CD4-positive, CD25-positive, alpha-beta regulatory T cell (primary cell): ENCODE measurements around the gene EBNA1BP2. TPM values are rescaled to one million over a fixed set of nuclear protein-coding genes. Genes with fewer than 3 reads are reported as not detected.

Experiments
- ATAC-seq, 2 donors: fragments of 150-1000 bp; cut with Tn5 transposase; one replicate each; pipeline ENCODE4 v1.10.0; 2021; ENCODE audit warnings: low read depth in 2 of 2, moderate number of reproducible peaks in 2 of 2, moderate library complexity in 1 of 2
- DNase-seq, 3 donors: peaks; one replicate each; pipeline versions ENCODE4 v3.0.0 to v3.0.0-alpha.2; 2012 to 2022; ENCODE audit warnings: mixed read lengths in 1 of 3
- H3K27ac ChIP-seq: one replicate; pipeline ENCODE4 v1.7.0; 2013; ENCODE audit warnings: mild to moderate bottlenecking, low read length; ENCODE audit not compliant: insufficient read depth, poor library complexity, severe bottlenecking
- H3K27me3 ChIP-seq: one replicate; pipeline ENCODE4 v1.7.0; 2013; ENCODE audit warnings: low read length; ENCODE audit not compliant: control insufficient read depth, insufficient read depth
- H3K36me3 ChIP-seq: one replicate; pipeline ENCODE4 v1.7.0; 2013; ENCODE audit warnings: mild to moderate bottlenecking, low read length, moderate library complexity; ENCODE audit not compliant: control insufficient read depth, insufficient read depth
- H3K4me1 ChIP-seq: 2 replicates; pipeline ENCODE4 v1.7.0; 2013; ENCODE audit warnings: mild to moderate bottlenecking, low read length; ENCODE audit not compliant: insufficient read depth, control insufficient read depth, poor library complexity, severe bottlenecking
- H3K4me3 ChIP-seq: one replicate; pipeline ENCODE4 v1.7.0; 2013; ENCODE audit warnings: low read depth, mild to moderate bottlenecking, low read length, moderate library complexity
- H3K9me3 ChIP-seq, 2 experiments: 1 replicate in 1 of 2; 2 replicates in 1 of 2; pipeline ENCODE4 v1.7.0; 2013; ENCODE audit warnings: low read length in 2 of 2, mild to moderate bottlenecking in 1 of 2, moderate library complexity in 1 of 2; ENCODE audit not compliant: control insufficient read depth in 2 of 2
- H3K27ac Mint-ChIP-seq, 3 donors: one replicate each; pipeline ENCODE4 v1.8.0; 2020 to 2022; ENCODE audit warnings: mild to moderate bottlenecking in 3 of 3, mixed read lengths in 3 of 3, moderate library complexity in 2 of 3
- H3K27me3 Mint-ChIP-seq: one replicate; pipeline ENCODE4 v1.8.0; 2022; ENCODE audit warnings: mild to moderate bottlenecking, mixed read lengths
- H3K36me3 Mint-ChIP-seq: one replicate; pipeline ENCODE4 v1.8.0; 2020; ENCODE audit warnings: mixed read lengths
- H3K4me1 Mint-ChIP-seq, 4 donors: one replicate each; pipeline ENCODE4 v1.8.0; 2020 to 2022; ENCODE audit warnings: mixed read lengths in 4 of 4, mild to moderate bottlenecking in 1 of 4
- H3K4me3 Mint-ChIP-seq, 4 donors: one replicate each; pipeline ENCODE4 v1.8.0; 2020 to 2022; ENCODE audit warnings: mild to moderate bottlenecking in 4 of 4, mixed read lengths in 4 of 4, moderate library complexity in 3 of 4
- H3K9me3 Mint-ChIP-seq, 7 donors: one replicate each; pipeline ENCODE4 v1.8.0; 2020 to 2022; ENCODE audit warnings: mixed read lengths in 7 of 7, mild to moderate bottlenecking in 3 of 7, moderate library complexity in 2 of 7
- polyA plus RNA-seq, 4 donors: library from polyadenylated mRNA; unstranded; fragments of 300-500 nt; fragmentation: Illumina TruSeq; gene quantifications; one replicate each; pipeline ENCODE4 v1.2.3, GENCODE V29; 2021
- total RNA-seq: library from RNA; stranded (reverse); gene quantifications from one replicate; pipeline ENCODE4 v1.2.3, GENCODE V29; 2022

The EBNA1BP2 gene
- total and polyA plus RNA-seq, 5 donors from 2014 or later, result 17.4 to 62.0 (median 52.8) TPM

DNA sequence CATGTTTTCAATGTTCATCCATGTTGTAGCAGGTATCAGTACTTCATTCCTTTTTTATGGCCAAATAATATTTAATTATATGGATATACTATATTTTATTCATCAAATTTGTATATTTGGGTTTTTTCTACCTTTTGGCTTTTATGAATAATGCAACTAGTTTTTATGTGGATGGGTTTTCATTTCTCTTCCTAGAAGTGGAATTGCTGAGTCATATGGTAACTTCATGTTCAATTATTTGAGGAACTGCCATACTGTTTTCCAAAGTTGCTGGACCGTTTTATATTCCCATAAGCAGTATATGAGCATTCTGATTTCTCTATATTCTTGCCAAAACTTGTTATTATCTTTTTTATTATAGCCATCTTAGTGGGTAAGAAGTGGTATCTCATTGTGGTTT, 16.0 kb upstream of the EBNA1BP2 start:
- Histone ChIP-seq H3K27me3 (peaks cover 3% of the 10 kb centered on the region), H3K27ac (no peak overlapping the region), H3K4me3 (no peak overlapping the region), H3K9me3 (no peaks in the 10 kb centered on the region), H3K4me1 (no peaks in the 10 kb centered on the region), H3K36me3 (no peaks in the 10 kb centered on the region)
- H3K27ac Mint-ChIP-seq, result no peak overlapping the region
- DNase-seq (no peak), ATAC-seq (no peak)
- H3K4me3 Mint-ChIP-seq, result no peak overlapping the region
- peaks cover 0 to 4% (median 0%) of the 10 kb centered on the region in 4 donors for H3K4me1 Mint-ChIP-seq
- peaks cover 28% of the 10 kb centered on the region for H3K27me3 Mint-ChIP-seq
- H3K36me3 Mint-ChIP-seq, result no peaks in the 10 kb centered on the region
- H3K9me3 Mint-ChIP-seq, result peaks cover 0 to 9% (median 5%) of the 10 kb centered on the region in 7 donors

DNA sequence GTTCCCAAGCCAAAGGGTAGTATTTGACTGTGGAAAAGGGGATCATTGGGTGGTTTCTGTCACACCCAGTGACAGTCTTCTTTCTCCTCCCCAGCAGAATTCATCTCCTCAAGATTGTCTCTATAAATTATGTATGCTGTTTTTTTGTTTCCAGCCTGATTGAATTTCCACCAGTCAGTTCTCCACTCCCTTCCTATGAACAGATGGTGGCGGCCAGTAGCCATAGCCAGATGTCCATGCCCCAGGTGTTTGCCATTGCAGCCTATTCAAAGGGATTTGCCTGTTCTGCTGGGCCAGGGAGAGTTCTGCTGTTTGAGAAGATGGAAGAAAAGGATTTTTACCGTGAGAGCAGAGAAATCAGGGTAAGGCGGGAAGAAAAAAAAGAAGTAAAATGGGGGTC, 12.9 kb upstream of the EBNA1BP2 start:
- Histone ChIP-seq H3K4me3 (no peak overlapping the region), H3K27me3 (peaks cover 6% of the 10 kb centered on the region)
- H3K27ac Mint-ChIP-seq, result no peak overlapping the region

DNA sequence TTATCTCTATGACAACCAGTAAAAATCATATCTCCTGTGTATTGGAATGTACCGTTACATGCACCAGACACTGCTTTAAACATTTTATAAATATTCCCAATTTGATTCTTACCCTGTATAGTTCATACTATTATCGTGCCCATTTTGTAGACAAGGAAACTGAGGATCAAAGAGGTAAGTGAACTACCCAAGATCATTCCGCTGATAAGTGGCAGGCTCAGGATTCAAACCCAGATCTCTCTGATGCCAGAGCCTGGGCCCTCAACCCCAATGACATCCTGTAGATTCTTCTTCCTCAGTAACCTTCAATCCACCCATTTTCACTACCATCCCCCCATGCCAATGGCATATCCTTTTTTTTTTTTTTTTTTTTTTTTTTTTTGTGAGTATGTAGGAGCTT, 12.3 kb upstream of the EBNA1BP2 start:
- H3K36me3 ChIP-seq, result no peaks in the 10 kb centered on the region
- Mint-ChIP-seq H3K4me1 (peaks cover 0 to 4% (median 0%) of the 10 kb centered on the region in 4 donors), H3K4me3 (no peak overlapping the region), H3K27ac (no peak overlapping the region), H3K27me3 (peaks cover 12% of the 10 kb centered on the region), H3K36me3 (no peaks in the 10 kb centered on the region), H3K9me3 (peaks cover 0 to 1% (median 0%) of the 10 kb centered on the region in 7 donors)
- no peak overlapping the region for H3K4me3 ChIP-seq
- DNase-seq (no peak), ATAC-seq (no peak)
- no peak overlapping the region for H3K27ac ChIP-seq
- H3K4me1 ChIP-seq, result no peaks in the 10 kb centered on the region
- peaks cover 3% of the 10 kb centered on the region for H3K27me3 ChIP-seq
- no peaks in the 10 kb centered on the region for H3K9me3 ChIP-seq

More for the DNA sequence above, 12.9 kb upstream of the EBNA1BP2 start:
- Mint-ChIP-seq H3K4me3 (no peak overlapping the region), H3K27me3 (peaks cover 17% of the 10 kb centered on the region), H3K4me1 (peaks cover 0 to 4% (median 0%) of the 10 kb centered on the region in 4 donors), H3K36me3 (no peaks in the 10 kb centered on the region), H3K9me3 (peaks cover 0 to 6% (median under 1%) of the 10 kb centered on the region in 7 donors)
- no peaks in the 10 kb centered on the region for H3K4me1 ChIP-seq
- H3K36me3 ChIP-seq, result no peaks in the 10 kb centered on the region
- no peak for DNase-seq
- no peak overlapping the region for H3K27ac ChIP-seq
- ATAC-seq, result no peak
- H3K9me3 ChIP-seq, result no peaks in the 10 kb centered on the region

GRCh38 chr1:43177691-43178090, 5.6 kb upstream of the EBNA1BP2 start:
- H3K4me1 Mint-ChIP-seq, result peaks cover 0 to 6% (median 2%) of the 10 kb centered on the region in 4 donors

GRCh38 chr1:43174873-43175272, 2.8 kb upstream of the EBNA1BP2 start:
- no peak for DNase-seq
- peaks cover 4% of the 10 kb centered on the region for H3K36me3 Mint-ChIP-seq
- Histone ChIP-seq H3K9me3 (no peaks in the 10 kb centered on the region), H3K36me3 (peaks cover 7% of the 10 kb centered on the region), H3K27me3 (peaks cover 20% of the 10 kb centered on the region), H3K4me1 (peaks cover 19% of the 10 kb centered on the region), H3K4me3 (no peak overlapping the region), H3K27ac (no peak overlapping the region)
- no peak for ATAC-seq
- H3K9me3 Mint-ChIP-seq, result no peaks in the 10 kb centered on the region
- no peak overlapping the region for H3K27ac Mint-ChIP-seq
- H3K4me1 Mint-ChIP-seq, result peaks cover 5 to 32% (median 24%) of the 10 kb centered on the region in 4 donors
- peaks cover 34% of the 10 kb centered on the region for H3K27me3 Mint-ChIP-seq
- no peak overlapping the region for H3K4me3 Mint-ChIP-seq

More at GRCh38 chr1:43177691-43178090, 5.6 kb upstream of the EBNA1BP2 start:
- no peak overlapping the region for H3K27ac ChIP-seq
- Mint-ChIP-seq H3K27me3 (peaks cover 29% of the 10 kb centered on the region), H3K27ac (no peak overlapping the region), H3K4me3 (no peak overlapping the region), H3K36me3 (no peaks in the 10 kb centered on the region), H3K9me3 (no peaks in the 10 kb centered on the region)
- ATAC-seq, result no peak
- H3K4me1 ChIP-seq, result peaks cover 3% of the 10 kb centered on the region
- DNase-seq, result no peak
- H3K4me3 ChIP-seq, result no peak overlapping the region
- H3K9me3 ChIP-seq, result no peaks in the 10 kb centered on the region
- H3K36me3 ChIP-seq, result no peaks in the 10 kb centered on the region
- peaks cover 23% of the 10 kb centered on the region for H3K27me3 ChIP-seq

GRCh38 chr1:43172527-43172972, 460 bp upstream of the EBNA1BP2 start:
- Histone ChIP-seq H3K4me1 (peaks cover 19% of the 10 kb centered on the region), H3K36me3 (peaks cover 23% of the 10 kb centered on the region), H3K4me3 (peak overlapping the region; percentile 83), H3K27me3 (peaks cover 20% of the 10 kb centered on the region), H3K9me3 (no peaks in the 10 kb centered on the region), H3K27ac (peak overlapping the region; percentile 72)
- Mint-ChIP-seq H3K27ac (peak overlapping the region in 2 of 3 donors; percentile 95 to 97), H3K4me3 (peak overlapping the region; percentile 96 to 99 (median 99)), H3K36me3 (peaks cover 22% of the 10 kb centered on the region), H3K9me3 (no peaks in the 10 kb centered on the region), H3K4me1 (peaks cover 9 to 39% (median 29%) of the 10 kb centered on the region in 4 donors), H3K27me3 (peaks cover 34% of the 10 kb centered on the region)
- DNase-seq (peak in 2 of 3 donors; percentile 80 to 87), ATAC-seq (peak; percentile 81 to 85)

GRCh38 chr1:43171312-43171875, 696 bp downstream of the EBNA1BP2 start:
- no peaks in the 10 kb centered on the region for H3K9me3 Mint-ChIP-seq
- peak overlapping the region; percentile 83 for H3K4me3 ChIP-seq

GRCh38 chr1:43165765-43166164, 6.3 kb downstream of the EBNA1BP2 start:
- H3K36me3 Mint-ChIP-seq, result peaks cover 60% of the 10 kb centered on the region

More at GRCh38 chr1:43171312-43171875, 696 bp downstream of the EBNA1BP2 start:
- peaks cover 9 to 39% (median 29%) of the 10 kb centered on the region in 4 donors for H3K4me1 Mint-ChIP-seq
- Histone ChIP-seq H3K9me3 (no peaks in the 10 kb centered on the region), H3K27ac (peak overlapping the region; percentile 72), H3K27me3 (peaks cover 9% of the 10 kb centered on the region), H3K36me3 (peaks cover 34% of the 10 kb centered on the region), H3K4me1 (peaks cover 19% of the 10 kb centered on the region)
- peaks cover 32% of the 10 kb centered on the region for H3K36me3 Mint-ChIP-seq
- DNase-seq (peak in 1 of 3 donors; percentile 3), ATAC-seq (no peak)
- H3K27ac Mint-ChIP-seq, result peak overlapping the region in 2 of 3 donors; percentile 95 to 97
- H3K27me3 Mint-ChIP-seq, result peaks cover 23% of the 10 kb centered on the region
- H3K4me3 Mint-ChIP-seq, result peak overlapping the region; percentile 96 to 99 (median 99)

More at GRCh38 chr1:43165765-43166164, 6.3 kb downstream of the EBNA1BP2 start:
- DNase-seq (no peak), ATAC-seq (no peak)
- Histone ChIP-seq H3K36me3 (peaks cover 71% of the 10 kb centered on the region), H3K27me3 (no peaks in the 10 kb centered on the region), H3K27ac (no peak overlapping the region), H3K4me3 (no peak overlapping the region), H3K9me3 (no peaks in the 10 kb centered on the region), H3K4me1 (peaks cover 3% of the 10 kb centered on the region)
- Mint-ChIP-seq H3K27ac (peak overlapping the region in 1 of 3 donors; percentile 60), H3K4me3 (no peak overlapping the region), H3K4me1 (peaks cover 5 to 17% (median 15%) of the 10 kb centered on the region in 4 donors), H3K9me3 (no peaks in the 10 kb centered on the region), H3K27me3 (peaks cover 5% of the 10 kb centered on the region)
